ENCODE data around the gene WRAP73. TPM values are rescaled to one million over a fixed set of nuclear protein-coding genes. Genes with fewer than 3 reads are reported as not detected.

Gene WRAP73
- total and polyA plus RNA-seq, 9 of the 15 experiments (the other 6 are each of a cell fraction or from before 2014, with no cell fraction given): 4.3 to 51.8 (median 30.1) TPM

DNA sequence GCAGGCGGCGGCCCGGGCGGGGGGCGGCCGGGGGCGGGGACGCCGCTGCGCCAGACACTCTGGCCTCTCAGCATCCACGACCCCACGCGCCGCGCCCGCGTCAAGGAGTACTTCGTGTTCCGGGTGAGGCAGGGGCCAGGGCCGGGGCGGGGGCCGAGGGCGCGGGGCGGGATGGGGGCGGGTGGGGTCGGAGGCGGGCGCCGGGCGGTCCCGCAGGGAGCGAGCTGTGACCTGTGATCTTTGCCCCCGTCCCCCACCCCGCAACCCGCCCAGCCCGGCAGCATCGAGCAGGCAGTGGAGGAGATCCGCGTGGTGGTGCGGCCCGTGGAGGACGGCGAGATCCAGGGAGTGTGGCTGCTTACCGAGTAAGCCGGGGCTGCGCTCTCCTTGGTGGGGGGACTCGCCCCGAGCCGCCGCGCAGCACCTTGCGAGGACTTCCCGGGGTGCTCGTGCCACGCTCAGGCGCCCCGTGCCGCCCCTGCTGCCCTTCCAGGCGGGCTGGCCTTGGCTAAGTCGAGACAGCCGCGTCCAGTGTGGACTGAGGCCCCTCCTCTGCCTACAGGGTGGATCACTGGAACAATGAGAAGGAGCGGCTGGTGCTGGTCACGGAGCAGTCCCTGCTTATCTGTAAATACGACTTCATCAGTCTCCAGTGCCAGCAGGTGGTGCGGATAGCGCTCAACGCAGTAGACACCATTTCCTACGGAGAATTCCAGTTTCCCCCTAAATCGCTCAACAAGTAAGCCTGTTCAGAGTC is 24.6 kb downstream of the WRAP73 start (continued):
- TF ChIP-seq, protein P1, sequence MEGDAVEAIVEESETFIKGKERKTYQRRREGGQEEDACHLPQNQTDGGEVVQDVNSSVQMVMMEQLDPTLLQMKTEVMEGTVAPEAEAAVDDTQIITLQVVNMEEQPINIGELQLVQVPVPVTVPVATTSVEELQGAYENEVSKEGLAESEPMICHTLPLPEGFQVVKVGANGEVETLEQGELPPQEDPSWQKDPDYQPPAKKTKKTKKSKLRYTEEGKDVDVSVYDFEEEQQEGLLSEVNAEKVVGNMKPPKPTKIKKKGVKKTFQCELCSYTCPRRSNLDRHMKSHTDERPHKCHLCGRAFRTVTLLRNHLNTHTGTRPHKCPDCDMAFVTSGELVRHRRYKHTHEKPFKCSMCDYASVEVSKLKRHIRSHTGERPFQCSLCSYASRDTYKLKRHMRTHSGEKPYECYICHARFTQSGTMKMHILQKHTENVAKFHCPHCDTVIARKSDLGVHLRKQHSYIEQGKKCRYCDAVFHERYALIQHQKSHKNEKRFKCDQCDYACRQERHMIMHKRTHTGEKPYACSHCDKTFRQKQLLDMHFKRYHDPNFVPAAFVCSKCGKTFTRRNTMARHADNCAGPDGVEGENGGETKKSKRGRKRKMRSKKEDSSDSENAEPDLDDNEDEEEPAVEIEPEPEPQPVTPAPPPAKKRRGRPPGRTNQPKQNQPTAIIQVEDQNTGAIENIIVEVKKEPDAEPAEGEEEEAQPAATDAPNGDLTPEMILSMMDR (IDR thresholded peaks at IDR 0.05 in 2 of 3, conservative IDR thresholded peaks at IDR 0.05 in 1 of 3; ENCODE audit: insufficient read depth in 2 of 3, low read depth in 1 of 3, low read length in 3 of 3): peak in 2 of 3 experiments; percentile 29 to 31; a peak in 3 of 6 replicates
- TF ChIP-seq RFX5 (IDR thresholded peaks at IDR 0.05; ENCODE audit: low read depth, low read length): no peak
- TF ChIP-seq, protein P2, sequence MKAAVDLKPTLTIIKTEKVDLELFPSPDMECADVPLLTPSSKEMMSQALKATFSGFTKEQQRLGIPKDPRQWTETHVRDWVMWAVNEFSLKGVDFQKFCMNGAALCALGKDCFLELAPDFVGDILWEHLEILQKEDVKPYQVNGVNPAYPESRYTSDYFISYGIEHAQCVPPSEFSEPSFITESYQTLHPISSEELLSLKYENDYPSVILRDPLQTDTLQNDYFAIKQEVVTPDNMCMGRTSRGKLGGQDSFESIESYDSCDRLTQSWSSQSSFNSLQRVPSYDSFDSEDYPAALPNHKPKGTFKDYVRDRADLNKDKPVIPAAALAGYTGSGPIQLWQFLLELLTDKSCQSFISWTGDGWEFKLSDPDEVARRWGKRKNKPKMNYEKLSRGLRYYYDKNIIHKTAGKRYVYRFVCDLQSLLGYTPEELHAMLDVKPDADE (conservative IDR thresholded peaks at IDR 0.05; ENCODE audit: control insufficient read depth, low read depth, low read length): no peak
- TF ChIP-seq ZBTB40 (IDR thresholded peaks at IDR 0.05): no peak
- TF ChIP-seq ZBTB40 (CRISPR knock-in tag; IDR thresholded peaks at IDR 0.05): no peak
- peak; percentile 52; the same call in 1 of the 2 replicates for TF ChIP-seq KLF16 (IDR thresholded peaks at IDR 0.05)
- no peak for TF ChIP-seq SMARCA5 (IDR thresholded peaks at IDR 0.05)
- no peak for TF ChIP-seq ATF2 (CRISPR knock-in tag; IDR thresholded peaks at IDR 0.05)
- no peak for TF ChIP-seq CSDE1 (IDR thresholded peaks at IDR 0.05)
